ENCODE data around the gene GDE1.

GDE1 gene

DNA sequence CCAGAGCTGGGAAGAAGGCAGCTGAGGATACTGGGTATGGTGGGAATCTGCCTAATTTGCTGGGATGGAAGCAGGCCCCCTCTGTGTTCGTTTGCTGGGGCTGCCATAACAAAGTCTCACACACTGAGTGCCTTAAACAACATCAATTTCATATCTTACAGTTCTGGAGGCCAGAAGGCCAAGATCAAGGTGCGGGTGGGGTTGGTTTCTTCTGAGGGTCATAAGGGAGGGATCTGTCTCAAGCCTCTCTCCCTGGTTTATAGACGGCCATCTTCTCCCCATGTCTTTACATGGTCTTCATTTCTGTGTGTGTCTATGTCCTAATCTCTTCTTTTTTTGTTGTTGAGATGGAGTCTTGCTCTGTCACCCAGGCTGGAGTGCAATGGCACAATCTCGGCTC lies 35.8 kb downstream of the GDE1 start:
- no peak for DNase-seq (ENCODE audit: low spot score)

GRCh38 chr16:19485611-19486010 lies 36.3 kb downstream of the GDE1 start:
- no peak for DNase-seq (ENCODE audit: low spot score)

DNA sequence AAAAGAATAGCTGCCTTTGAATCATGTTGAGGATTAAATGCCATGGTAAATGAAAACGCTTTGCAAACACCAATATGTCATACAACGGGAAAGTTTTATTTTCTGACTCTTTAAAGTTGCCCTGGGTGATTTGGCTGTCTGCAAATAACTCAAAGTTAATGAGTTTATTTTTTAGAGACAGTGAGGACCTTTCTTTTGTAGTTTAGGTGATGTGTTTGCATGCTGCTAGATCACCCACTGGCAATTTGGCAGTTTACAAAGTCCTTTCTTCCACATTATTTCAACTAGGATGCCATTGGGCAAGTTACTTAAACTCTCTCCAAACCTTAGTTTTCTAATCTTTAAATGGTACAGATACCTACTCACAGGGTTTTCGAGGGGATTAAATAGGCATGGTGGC lies 37.8 kb downstream of the GDE1 start:
- no peak for DNase-seq (ENCODE audit: low spot score)

- DNase-seq (ENCODE audit: low spot score) = no peak
These were observed 39.6 kb downstream of the GDE1 start for GRCh38 chr16:19482291-19482690.

DNA sequence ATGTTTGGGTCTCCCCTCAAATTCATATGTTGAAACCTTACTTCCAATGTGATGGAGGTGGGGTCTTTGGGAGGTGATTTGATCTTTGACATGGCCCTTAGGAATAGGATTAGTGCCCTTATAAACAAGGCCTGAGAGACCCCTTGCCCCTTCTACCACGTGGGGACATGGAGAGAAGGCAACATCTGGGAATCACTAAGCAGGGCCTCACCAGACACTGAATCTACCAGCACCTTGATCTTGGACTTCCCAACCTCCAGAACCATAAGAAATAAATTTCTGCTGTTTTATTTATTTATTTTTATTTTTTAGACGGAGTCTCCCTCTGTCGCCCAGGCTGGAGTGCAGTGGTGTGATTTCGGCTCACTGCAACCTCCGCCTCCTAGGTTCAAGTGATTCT lies 40.1 kb downstream of the GDE1 start:
- DNase-seq (ENCODE audit: low spot score) = no peak

- no peak for DNase-seq (ENCODE audit: low spot score)
These were observed 40.6 kb downstream of the GDE1 start for GRCh38 chr16:19481296-19481695.

DNA sequence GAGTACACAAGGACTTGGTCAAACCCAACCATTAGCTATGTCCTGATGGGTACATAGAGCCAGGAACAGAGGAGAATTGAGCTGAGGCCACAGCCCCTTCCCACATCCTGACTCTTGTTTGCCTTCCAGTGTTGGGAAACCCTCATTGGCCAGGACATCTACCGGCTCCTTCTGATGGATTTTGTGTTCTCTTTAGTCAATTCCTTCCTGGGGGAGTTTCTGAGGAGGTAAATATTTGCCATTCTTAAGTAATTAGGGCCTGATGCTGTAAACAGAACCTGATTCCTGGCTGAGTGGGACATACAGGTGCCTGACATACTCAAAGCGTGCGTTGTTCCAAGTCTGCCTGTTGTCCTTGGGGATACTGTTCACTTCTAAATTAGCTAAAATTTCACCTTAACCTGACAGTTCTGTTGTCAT lies 42.6 kb downstream of the GDE1 start:
- DNase-seq (ENCODE audit: low spot score) = no peak

GRCh38 chr16:19478505-19478904 lies 43.4 kb downstream of the GDE1 start:
- DNase-seq (ENCODE audit: low spot score) = no peak

DNA sequence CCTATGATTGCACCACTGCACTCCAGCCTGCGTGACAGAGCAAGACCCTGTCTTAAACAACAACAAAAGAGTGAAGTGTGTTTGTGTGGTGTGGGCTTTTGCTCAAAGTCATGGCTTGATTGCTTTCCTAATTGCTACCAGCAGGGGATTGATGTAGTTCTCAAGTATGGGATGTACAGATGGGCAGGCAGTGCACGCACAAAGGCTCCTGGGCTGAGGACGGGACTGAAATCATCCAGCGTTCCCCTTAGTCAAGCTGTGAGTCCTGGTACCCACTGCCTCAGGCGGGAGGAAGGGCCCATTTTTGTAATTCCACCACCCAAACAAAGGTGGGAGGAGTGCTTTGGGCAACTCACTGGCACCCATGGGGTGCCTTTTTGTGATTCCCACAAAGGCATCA lies 47.3 kb downstream of the GDE1 start:
- DNase-seq (ENCODE audit: low spot score) = no peak

- DNase-seq (ENCODE audit: low spot score) = no peak
These were observed 49.4 kb downstream of the GDE1 start for GRCh38 chr16:19472482-19472881.

- no peak for DNase-seq (ENCODE audit: low spot score)
These were observed 53.6 kb downstream of the GDE1 start for GRCh38 chr16:19468300-19468699.

DNA sequence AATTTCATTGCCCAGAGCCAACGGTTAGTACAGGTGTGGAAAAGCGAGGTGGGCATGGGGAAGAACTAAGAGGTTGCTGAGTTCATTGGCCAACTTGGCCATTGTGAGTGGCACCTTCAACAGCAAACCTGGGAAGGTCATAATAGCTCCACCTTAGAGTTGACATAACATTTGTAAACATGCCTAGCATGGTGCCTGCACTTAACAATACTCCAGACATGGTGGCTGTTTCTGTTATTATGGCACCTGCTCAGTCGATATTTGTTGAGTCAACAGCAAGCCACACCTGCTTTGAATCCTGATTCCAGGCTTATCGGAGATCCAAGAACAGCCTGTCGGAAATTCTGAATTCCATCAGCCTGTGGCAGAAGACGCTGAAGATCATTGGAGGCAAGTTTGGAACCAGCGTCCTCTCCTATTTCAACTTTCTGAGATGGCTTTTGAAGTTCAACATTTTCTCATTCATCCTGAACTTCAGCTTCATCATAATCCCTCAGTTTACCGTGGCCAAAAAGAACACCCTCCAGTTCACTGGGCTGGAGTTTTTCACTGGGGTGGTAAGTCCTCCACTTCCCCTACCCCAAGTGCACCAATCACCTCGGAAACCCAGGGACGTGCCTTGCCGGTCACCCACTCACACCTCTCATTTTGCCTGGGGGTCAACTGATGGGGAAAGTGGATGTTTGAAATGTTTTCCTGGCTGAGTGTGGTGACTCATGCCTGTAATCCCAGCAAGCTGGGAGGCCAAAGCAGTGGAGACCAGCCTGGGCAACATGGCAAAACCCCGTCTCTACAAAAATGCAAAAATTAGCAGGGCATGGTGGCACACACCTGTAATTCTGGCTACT lies 58.2 kb downstream of the GDE1 start:
- DNase-seq (ENCODE audit: low spot score) = no peak

DNA sequence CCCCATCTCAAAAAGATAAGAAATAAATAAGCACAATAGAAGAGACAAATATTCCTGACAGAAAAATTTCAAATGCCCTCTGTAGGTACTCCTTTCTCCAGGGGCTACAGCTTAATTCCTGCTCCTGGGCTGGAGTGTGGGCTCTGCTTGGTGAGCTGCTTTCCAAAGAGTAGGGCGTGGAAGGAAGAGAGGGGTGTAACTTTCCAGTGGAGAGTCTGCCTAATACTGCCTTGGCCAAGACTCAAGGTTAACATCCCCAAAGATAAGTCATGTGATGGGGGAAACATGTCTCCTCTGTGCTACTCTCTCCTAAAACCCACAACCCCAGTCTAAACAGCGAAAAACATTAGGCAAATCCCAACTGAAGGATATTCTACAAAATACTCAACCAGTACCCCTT lies 61.5 kb downstream of the GDE1 start:
- no peak for DNase-seq (ENCODE audit: low spot score)

GRCh38 chr16:19458722-19459379 lies 63.0 kb downstream of the GDE1 start:
- no peak for DNase-seq (ENCODE audit: low spot score)
